Pulmonary artery endothelial cell (primary cell): ENCODE measurements around the gene S100A8. TPM values are rescaled to one million over a fixed set of nuclear protein-coding genes. Genes with fewer than 3 reads are reported as not detected.

Experiments used
- DNase-seq: peaks from one replicate; pipeline ENCODE4 v3.0.0-alpha.2; 2011; ENCODE audit warnings: low read depth, low spot score
- total RNA-seq: library from RNA; depleted of rRNA; stranded (reverse); fragments of >200 nt; gene quantifications from 2 replicates; pipeline ENCODE4 v1.2.3, GENCODE V29; 2014

Gene S100A8
- total RNA-seq, 1 donor from 2014 or later: not detected

GRCh38 chr1:153362187-153362775, 28.6 kb downstream of the S100A8 start:
- no peak for DNase-seq

- DNase-seq: no peak
Observed at GRCh38 chr1:153361480-153362109, 29.3 kb downstream of the S100A8 start.

- DNase-seq: no peak
Observed at GRCh38 chr1:153360592-153361479, 30.0 kb downstream of the S100A8 start.

GRCh38 chr1:153360190-153360589, 30.7 kb downstream of the S100A8 start:
- DNase-seq: no peak

GRCh38 chr1:153359241-153359640, 31.6 kb downstream of the S100A8 start:
- DNase-seq: no peak

- no peak for DNase-seq
Observed at GRCh38 chr1:153358691-153358975, 32.2 kb downstream of the S100A8 start.

GRCh38 chr1:153357853-153358690, 32.8 kb downstream of the S100A8 start, which contains the start of gene S100A9:
Gene S100A9 (plus strand): TSS chr1:153357854. CDS start chr1:153358284, 430 bp downstream.
- no peak for DNase-seq

- DNase-seq: no peak
Observed at GRCh38 chr1:153357076-153357852, 33.6 kb downstream of the S100A8 start.

- no peak for DNase-seq
Observed at GRCh38 chr1:153356392-153357075, 34.3 kb downstream of the S100A8 start.

GRCh38 chr1:153355445-153356071, 35.3 kb downstream of the S100A8 start:
- no peak for DNase-seq

GRCh38 chr1:153354515-153355193, 36.2 kb downstream of the S100A8 start:
- no peak for DNase-seq

- DNase-seq: no peak
Observed at GRCh38 chr1:153353226-153353947, 37.5 kb downstream of the S100A8 start.

- DNase-seq: no peak
Observed at GRCh38 chr1:153352523-153352922, 38.4 kb downstream of the S100A8 start.

- no peak for DNase-seq
Observed at GRCh38 chr1:153350321-153350957, 40.4 kb downstream of the S100A8 start.

- no peak for DNase-seq
Observed at GRCh38 chr1:153349363-153350320, 41.2 kb downstream of the S100A8 start.

GRCh38 chr1:153348511-153349362, 42.1 kb downstream of the S100A8 start, which contains the start of gene PGLYRP4:
Gene PGLYRP4 (minus strand): TSS chr1:153348841. CDS start chr1:153347932, 909 bp downstream.
- no peak for DNase-seq
